IMR-90 (cell line): ENCODE measurements around the gene CDH7. TPM values are rescaled to one million over a fixed set of nuclear protein-coding genes. Genes with fewer than 3 reads are reported as not detected.

Source experiments
- ATAC-seq: fragments of 200-7000 bp; cut with Tn5 transposase; 2 replicates; pipeline ENCODE4 v1.9.1; 2020; ENCODE audit warnings: low read depth, mild to moderate bottlenecking, moderate library complexity
- BruUV-seq: library from RNA; stranded (reverse); fragments of 400-500 nt; replicated peaks from 2 replicates; lab custom pipeline; 2021; lab: Mats Ljungman, UMichigan
- CTCF ChIA-PET: fragments of 300-600 bp; formaldehyde crosslinking; extraction: SDS; loops from one replicate; lab custom pipeline; 2021; ENCODE audit warnings: antibody characterized with exemption; lab: Yijun Ruan, JAX
- POLR2A ChIA-PET: fragments of 300-600 bp; sonication (Branson Sonifier 250); formaldehyde crosslinking; loops from one replicate; lab custom pipeline; 2022; ENCODE audit warnings: antibody characterized with exemption; ENCODE audit not compliant: unreplicated experiment; lab: Charles Lee
- DNase-seq: peaks from one replicate; pipeline ENCODE4 v3.0.0; 2013
- H2AFZ ChIP-seq: replicated peaks from 2 replicates; pipeline ENCODE3; 2013; ENCODE audit warnings: low read length, mild to moderate bottlenecking; ENCODE audit not compliant: poor library complexity
- H2AK5ac ChIP-seq: 2 replicates; pipeline ENCODE4 v1.6.1; 2013; ENCODE audit warnings: low read depth, low read length, inconsistent platforms
- H2AK9ac ChIP-seq: replicated peaks from 2 replicates; pipeline ENCODE3; 2013; ENCODE audit warnings: mild to moderate bottlenecking, low read depth, low read length, moderate library complexity; ENCODE audit not compliant: poor library complexity
- H2BK120ac ChIP-seq: 2 replicates; pipeline ENCODE4 v1.6.1; 2013; ENCODE audit warnings: low read depth, low read length, inconsistent platforms
- H2BK15ac ChIP-seq: 3 replicates; pipeline ENCODE4 v1.6.1; 2013; ENCODE audit warnings: low read depth, low read length, inconsistent platforms
- H2BK20ac ChIP-seq: 2 replicates; pipeline ENCODE4 v1.6.1; 2013; ENCODE audit warnings: low read depth, mild to moderate bottlenecking, inconsistent platforms, low read length, moderate library complexity
- H2BK5ac ChIP-seq: 2 replicates; pipeline ENCODE4 v1.6.1; 2013; ENCODE audit warnings: mild to moderate bottlenecking, low read depth, low read length, inconsistent platforms; ENCODE audit not compliant: poor library complexity, severe bottlenecking
- H3K14ac ChIP-seq: replicated peaks from 2 replicates; pipeline ENCODE4 v1.6.1; 2013; ENCODE audit warnings: low read depth, low read length, inconsistent platforms
- H3K18ac ChIP-seq: 2 replicates; pipeline ENCODE4 v1.6.1; 2013; ENCODE audit warnings: low read depth, low read length, control low read depth
- H3K23ac ChIP-seq: 2 replicates; pipeline ENCODE4 v1.6.1; 2013; ENCODE audit warnings: low read depth, low read length, inconsistent platforms
- H3K27ac ChIP-seq: 2 replicates; pipeline ENCODE4 v1.5.1; 2013; ENCODE audit warnings: mild to moderate bottlenecking, control low read depth, low read length; ENCODE audit not compliant: insufficient read depth
- H3K27me3 ChIP-seq: 2 replicates; pipeline ENCODE4 v1.6.1; 2013; ENCODE audit warnings: low read length; ENCODE audit not compliant: control insufficient read depth, insufficient read depth
- H3K36me3 ChIP-seq: 2 replicates; pipeline ENCODE4 v1.6.1; 2013; ENCODE audit warnings: low read length, mixed read lengths; ENCODE audit not compliant: control insufficient read depth, insufficient read depth
- H3K4ac ChIP-seq: 2 replicates; pipeline ENCODE4 v1.6.1; 2013; ENCODE audit warnings: low read depth, low read length, inconsistent platforms
- H3K4me1 ChIP-seq: 2 replicates; pipeline ENCODE4 v1.6.1; 2013; ENCODE audit warnings: low read length, mixed read lengths; ENCODE audit not compliant: control insufficient read depth, insufficient read depth
- H3K4me2 ChIP-seq: 2 replicates; pipeline ENCODE4 v1.6.1; 2013; ENCODE audit warnings: low read depth, mild to moderate bottlenecking, control low read depth, low read length, moderate library complexity
- H3K4me3 ChIP-seq: 2 replicates; pipeline ENCODE4 v1.5.1; 2013; ENCODE audit warnings: low read depth, mild to moderate bottlenecking, control low read depth, low read length, moderate library complexity; ENCODE audit not compliant: insufficient read depth
- H3K56ac ChIP-seq: 2 replicates; pipeline ENCODE4 v1.6.1; 2013; ENCODE audit warnings: low read length, inconsistent platforms; ENCODE audit not compliant: insufficient read depth; ENCODE audit errors: extremely low read depth
- H3K79me1 ChIP-seq, 2 experiments: 2 replicates each; pipeline ENCODE4 v1.6.1; 2013; ENCODE audit warnings: low read length in 2 of 2, inconsistent platforms in 1 of 2, low read depth in 1 of 2
- H3K9ac ChIP-seq: 2 replicates; pipeline ENCODE4 v1.6.1; 2013; ENCODE audit warnings: low read depth, low read length, control low read depth
- H3K9me1 ChIP-seq: 2 replicates; pipeline ENCODE4 v1.6.1; 2013; ENCODE audit warnings: low read length, inconsistent platforms; ENCODE audit not compliant: insufficient read depth
- H3K9me3 ChIP-seq: 2 replicates; pipeline ENCODE4 v1.6.1; 2013; ENCODE audit warnings: low read length; ENCODE audit not compliant: control insufficient read depth, insufficient read depth
- H4K20me1 ChIP-seq: 2 replicates; pipeline ENCODE4 v1.6.1; 2013; ENCODE audit warnings: low read length, inconsistent platforms; ENCODE audit not compliant: insufficient read depth
- H4K5ac ChIP-seq: 2 replicates; pipeline ENCODE4 v1.6.1; 2013; ENCODE audit warnings: mild to moderate bottlenecking, low read depth, low read length, control low read depth
- H4K8ac ChIP-seq, 2 experiments: 2 replicates each; pipeline ENCODE4 v1.6.1; 2013; ENCODE audit warnings: low read depth in 2 of 2, low read length in 2 of 2, control low read depth in 1 of 2, inconsistent platforms in 1 of 2
- H4K91ac ChIP-seq: 2 replicates; pipeline ENCODE4 v1.6.1; 2013; ENCODE audit warnings: low read depth, low read length, inconsistent platforms; ENCODE audit not compliant: insufficient read depth
- BHLHE40 ChIP-seq: fragments of 150-350 bp; IDR thresholded peaks from 2 replicates; pipeline ENCODE4 v1.6.1; 2016; ENCODE audit warnings: mild to moderate bottlenecking, low read depth, low read length
- CEBPB ChIP-seq: IDR thresholded peaks from 2 replicates; pipeline ENCODE4 v1.6.1; 2012; ENCODE audit warnings: low read depth, low read length, improper control_type of control experiment
- CHD1 ChIP-seq: IDR thresholded peaks from 2 replicates; pipeline ENCODE4 v1.6.1; 2012; ENCODE audit warnings: low read depth, low read length, improper control_type of control experiment
- CTCF ChIP-seq: conservative IDR thresholded peaks from 2 replicates; pipeline ENCODE4 v1.5.1; 2012; ENCODE audit warnings: mild to moderate bottlenecking, low read depth, low read length, improper control_type of control experiment
- ELK1 ChIP-seq: fragments of 150-350 bp; IDR thresholded peaks from 2 replicates; pipeline ENCODE4 v1.6.1; 2016; ENCODE audit warnings: low read depth, mild to moderate bottlenecking, low read length, moderate library complexity, borderline replicate concordance
- FOS ChIP-seq: fragments of 150-350 bp; IDR thresholded peaks from 2 replicates; pipeline ENCODE4 v1.6.1; 2016; ENCODE audit warnings: low read depth, low read length
- MAFK ChIP-seq: IDR thresholded peaks from 2 replicates; pipeline ENCODE4 v1.6.1; 2012; ENCODE audit warnings: low read depth, low read length, improper control_type of control experiment
- MAZ ChIP-seq: IDR thresholded peaks from 2 replicates; pipeline ENCODE4 v1.6.1; 2012; ENCODE audit warnings: low read depth, mild to moderate bottlenecking, low read length, improper control_type of control experiment, moderate library complexity, borderline replicate concordance
- MXI1 ChIP-seq: IDR thresholded peaks from 2 replicates; pipeline ENCODE4 v1.6.1; 2012; ENCODE audit warnings: low read depth, mild to moderate bottlenecking, low read length, moderate library complexity, borderline replicate concordance
- NFE2L2 ChIP-seq: fragments of 150-350 bp; IDR thresholded peaks from 2 replicates; pipeline ENCODE4 v1.6.1; 2016; ENCODE audit warnings: low read depth, mild to moderate bottlenecking, low read length
- POLR2A ChIP-seq: IDR thresholded peaks from 2 replicates; pipeline ENCODE4 v1.6.1; 2012; ENCODE audit warnings: mild to moderate bottlenecking, low read depth, low read length
- RAD21 ChIP-seq: IDR thresholded peaks from 2 replicates; pipeline ENCODE4 v1.6.1; 2012; ENCODE audit warnings: low read length, improper control_type of control experiment
- RCOR1 ChIP-seq: IDR thresholded peaks from 2 replicates; pipeline ENCODE4 v1.6.1; 2012; ENCODE audit warnings: mild to moderate bottlenecking, low read length, improper control_type of control experiment; ENCODE audit not compliant: insufficient replicate concordance
- RFX5 ChIP-seq: IDR thresholded peaks from 2 replicates; pipeline ENCODE4 v1.8.0; 2012; ENCODE audit warnings: low read depth, mild to moderate bottlenecking, low read length, moderate library complexity
- SMC3 ChIP-seq: fragments of 150-350 bp; IDR thresholded peaks from 2 replicates; pipeline ENCODE4 v1.6.1; 2016; ENCODE audit warnings: low read depth, mild to moderate bottlenecking, antibody characterized with exemption, low read length, moderate library complexity
- USF2 ChIP-seq: fragments of 150-350 bp; IDR thresholded peaks from 2 replicates; pipeline ENCODE4 v1.6.1; 2017; ENCODE audit warnings: mild to moderate bottlenecking, antibody characterized with exemption, low read length, low read depth
- WGBS, 2 experiments: methylation state at CpG; one replicate each; pipeline versions ENCODE4 v1.1.5 to v1.1.7; 2013; ENCODE audit warnings: missing lambda C conversion rate in 2 of 2; ENCODE audit not compliant: insufficient read length in 1 of 2; ENCODE audit errors: extremely low coverage in 2 of 2; 5-methylcytosine and 5-hydroxymethylcytosine counted together
- dilution Hi-C: fragments of 300-500 bp; cut with HindIII; formaldehyde crosslinking; loops from one replicate; pipeline ENCODE4 v1.14.3; 2018; ENCODE audit warnings: low sequenced_read_pairs; ENCODE audit not compliant: unreplicated experiment
- in situ Hi-C: fragments of 300-500 bp; cut with MboI; formaldehyde crosslinking; loops from 3 replicates; pipeline ENCODE4 v1.14.3; 2019; ENCODE audit warnings: low sequenced_read_pairs, inconsistent platforms, mixed read lengths
- intact Hi-C: fragments of 100-400 bp; cut with micrococcal nuclease; formaldehyde crosslinking; loops from 2 replicates; pipeline ENCODE4 v1.10.0; 2022
- polyA plus RNA-seq, 3 experiments: library from polyadenylated mRNA; depleted of rRNA; stranded (reverse); fragments of >200 nt; gene quantifications; 2 replicates each; pipeline ENCODE4 v1.2.3, GENCODE V29; 2012; ENCODE audit warnings: low replicate concordance in 1 of 3
- total RNA-seq: library from RNA; depleted of rRNA; stranded (reverse); fragments of >200 nt; gene quantifications from 2 replicates; pipeline ENCODE4 v1.2.3, GENCODE V29; 2012

Gene CDH7
- total and polyA plus RNA-seq, 2 of the 4 experiments (the other 2 are of a cell fraction) = not detected

- intact Hi-C loops (no loop called here), dilution Hi-C loops (no loop called here), in situ Hi-C loops (no loop called here)
- no peak for DNase-seq
- no peak overlapping the region for H3K4me3 ChIP-seq
- no peak overlapping the region for H4K8ac ChIP-seq
- H4K91ac ChIP-seq = no peak overlapping the region
- H3K79me1 ChIP-seq = no peaks in the 10 kb centered on the region
- WGBS, 2 experiments = no CpG with 5 or more reads among the region's 3 CpGs
- H3K9ac ChIP-seq = no peak overlapping the region
- H2AK5ac ChIP-seq = no peak overlapping the region
- H3K9me1 ChIP-seq = no peaks in the 10 kb centered on the region
- H3K4me2 ChIP-seq = no peak overlapping the region
- H2BK20ac ChIP-seq = no peak overlapping the region
- peaks cover 3% of the 10 kb centered on the region; the same call in 1 of the 2 replicates for H3K9me3 ChIP-seq
- BruUV-seq = no TSS peak
- no peak overlapping the region for H3K14ac ChIP-seq
- ATAC-seq = no peak
- no peak overlapping the region for H3K27ac ChIP-seq
- ChIA-PET CTCF (no interaction called here), POLR2A (no interaction called here)
- H2BK120ac ChIP-seq = no peak overlapping the region
- no peak overlapping the region for H2BK5ac ChIP-seq
- H2BK15ac ChIP-seq = no peak overlapping the region
- no peaks in the 10 kb centered on the region for H3K27me3 ChIP-seq
- no peak overlapping the region for H2AFZ ChIP-seq
- H3K4me1 ChIP-seq = no peaks in the 10 kb centered on the region
- TF ChIP-seq SMC3 = no peak
- no peak for TF ChIP-seq CEBPB
- no peak for TF ChIP-seq MXI1
- TF ChIP-seq ELK1 = no peak
- TF ChIP-seq CTCF = no peak
- TF ChIP-seq BHLHE40 = no peak
- no peak for TF ChIP-seq NFE2L2
- TF ChIP-seq MAZ = no peak
- TF ChIP-seq RCOR1 = no peak
- no peak for TF ChIP-seq MAFK
- TF ChIP-seq RFX5 = no peak
- no peak for TF ChIP-seq RAD21
- TF ChIP-seq FOS = no peak
- TF ChIP-seq POLR2A = no peak
- TF ChIP-seq USF2 = no peak
- TF ChIP-seq CHD1 = no peak
- no peaks in the 10 kb centered on the region for H3K36me3 ChIP-seq
- no peak overlapping the region for H3K4ac ChIP-seq
- no peak overlapping the region for H3K18ac ChIP-seq
- no peaks in the 10 kb centered on the region for H4K20me1 ChIP-seq
- H4K5ac ChIP-seq = no peak overlapping the region
- no peak overlapping the region for H3K23ac ChIP-seq
- no peak overlapping the region for H2AK9ac ChIP-seq
- no peak overlapping the region for H3K56ac ChIP-seq
These were observed 168.2 kb downstream of the CDH7 start for GRCh38 chr18:65919018-65919417.
